H1 (cell line): ENCODE data around the gene SMTN.

Experiments
- CTCF ChIP-seq, 3 experiments: IDR thresholded peaks; 1 replicate in 2 of 3; 2 replicates in 1 of 3; pipeline versions ENCODE4 v1.5.1 to v1.6.1; 2011; ENCODE audit warnings: low read length in 3 of 3, mild to moderate bottlenecking in 3 of 3, inconsistent platforms in 2 of 3, low read depth in 1 of 3, moderate library complexity in 1 of 3; ENCODE audit not compliant: insufficient read depth in 1 of 3; ENCODE audit errors: control extremely low read depth in 1 of 3
- EZH2 ChIP-seq: fragments of 200-600 bp; sonication (generic); IDR thresholded peaks from 2 replicates; pipeline ENCODE4 v1.7.1; 2012; ENCODE audit warnings: low read depth, mild to moderate bottlenecking, moderate library complexity, low read length, inconsistent platforms; ENCODE audit not compliant: severe bottlenecking
- YY1 ChIP-seq: IDR thresholded peaks from 2 replicates; pipeline ENCODE4 v1.6.1; 2011; ENCODE audit warnings: low read depth, mild to moderate bottlenecking, low read length
- ZNF274 ChIP-seq: IDR thresholded peaks from 2 replicates; pipeline ENCODE4 v1.7.0; 2012; ENCODE audit warnings: low read length, borderline replicate concordance; ENCODE audit errors: extremely low read depth

- no peak for TF ChIP-seq ZNF274
- no peak for TF ChIP-seq EZH2
- TF ChIP-seq CTCF (IDR thresholded peaks at IDR 0.05; ENCODE audit: control extremely low read depth in 1 of 3, insufficient read depth in 1 of 3, low read depth in 1 of 3, low read length in 3 of 3): no peak
- no peak for TF ChIP-seq YY1
Measured at GRCh38 chr22:31153357-31153756, 72.2 kb downstream of the SMTN start.
